ENCODE results near the gene PRR19. TPM values are rescaled to one million over a fixed set of nuclear protein-coding genes. Genes with fewer than 3 reads are reported as not detected.
"Not testable (repeated sequence)": the region's sequence is repeated elsewhere in the genome, so short reads cannot be mapped to it uniquely, and the experiment has no call there.

PRR19 gene
- total and polyA plus RNA-seq, 8 donors: 0.68 to 0.98 TPM; not detected in 6

DNA sequence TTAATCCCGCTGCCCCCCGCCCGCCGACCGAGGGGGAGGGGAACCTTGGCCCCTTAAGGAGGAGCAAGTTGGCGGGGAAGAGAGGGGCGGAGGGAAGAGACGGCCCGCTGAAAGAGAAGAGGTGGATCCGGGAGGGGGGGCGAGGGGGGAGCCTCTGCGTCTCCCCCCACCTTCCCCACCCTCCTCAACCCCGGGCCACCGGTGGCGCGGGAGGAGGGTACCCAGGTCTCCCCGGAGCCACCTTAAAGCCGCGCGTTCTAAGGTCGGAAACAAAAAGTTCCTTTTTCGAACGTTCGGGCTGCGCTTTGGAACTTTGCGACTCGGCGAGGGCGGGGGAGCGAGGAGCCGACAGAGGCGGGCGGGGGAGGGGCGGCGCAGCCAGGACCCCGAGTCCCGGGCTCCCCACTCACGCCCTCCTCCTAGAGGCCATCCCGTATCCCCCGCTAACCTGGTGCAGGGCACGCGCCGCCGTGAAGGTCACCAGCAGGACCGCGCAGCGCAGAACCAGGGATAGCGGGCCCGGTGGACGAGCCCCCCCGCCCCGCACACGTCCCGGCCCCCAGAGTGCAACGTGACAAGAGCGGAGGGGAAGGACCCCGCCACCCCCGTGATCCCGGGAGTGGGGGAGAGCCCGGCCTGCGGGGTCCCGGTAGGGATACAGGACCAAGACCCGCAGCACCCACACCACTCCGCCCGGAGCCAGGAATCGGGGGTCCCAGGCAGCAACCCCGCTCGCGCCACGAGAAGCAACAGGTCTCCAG is 47.7 kb upstream of the PRR19 start:
- Histone ChIP-seq H3K36me3 (peaks cover 7 to 11% (median 10%) of the 10 kb centered on the region in 4 donors), H3K4me3 (peak overlapping the region; percentile 91 to 97 (median 92)), H3K27ac (peak overlapping the region; percentile 99 to 100 (median 99)), H3K27me3 (no peaks in the 10 kb centered on the region), H3K4me1 (peaks cover 34 to 57% (median 53%) of the 10 kb centered on the region in 4 donors), H3K9me3 (no peaks in the 10 kb centered on the region)
- intact Hi-C loops (cut with DNase I; ENCODE audit: low total_unique reads): no loop called here
- DNase-seq: peak; percentile 79 to 94
- TF ChIP-seq POLR2AphosphoS5 (IDR thresholded peaks at IDR 0.05) (peak in 2 of 3 donors; percentile 42 to 47), POLR2A (IDR thresholded peaks at IDR 0.05) (no peak)
- WGBS, 5 donors: 0 to 1% (median 0%) methylated on average over 23 to 70 of the region's 70 CpGs

DNA sequence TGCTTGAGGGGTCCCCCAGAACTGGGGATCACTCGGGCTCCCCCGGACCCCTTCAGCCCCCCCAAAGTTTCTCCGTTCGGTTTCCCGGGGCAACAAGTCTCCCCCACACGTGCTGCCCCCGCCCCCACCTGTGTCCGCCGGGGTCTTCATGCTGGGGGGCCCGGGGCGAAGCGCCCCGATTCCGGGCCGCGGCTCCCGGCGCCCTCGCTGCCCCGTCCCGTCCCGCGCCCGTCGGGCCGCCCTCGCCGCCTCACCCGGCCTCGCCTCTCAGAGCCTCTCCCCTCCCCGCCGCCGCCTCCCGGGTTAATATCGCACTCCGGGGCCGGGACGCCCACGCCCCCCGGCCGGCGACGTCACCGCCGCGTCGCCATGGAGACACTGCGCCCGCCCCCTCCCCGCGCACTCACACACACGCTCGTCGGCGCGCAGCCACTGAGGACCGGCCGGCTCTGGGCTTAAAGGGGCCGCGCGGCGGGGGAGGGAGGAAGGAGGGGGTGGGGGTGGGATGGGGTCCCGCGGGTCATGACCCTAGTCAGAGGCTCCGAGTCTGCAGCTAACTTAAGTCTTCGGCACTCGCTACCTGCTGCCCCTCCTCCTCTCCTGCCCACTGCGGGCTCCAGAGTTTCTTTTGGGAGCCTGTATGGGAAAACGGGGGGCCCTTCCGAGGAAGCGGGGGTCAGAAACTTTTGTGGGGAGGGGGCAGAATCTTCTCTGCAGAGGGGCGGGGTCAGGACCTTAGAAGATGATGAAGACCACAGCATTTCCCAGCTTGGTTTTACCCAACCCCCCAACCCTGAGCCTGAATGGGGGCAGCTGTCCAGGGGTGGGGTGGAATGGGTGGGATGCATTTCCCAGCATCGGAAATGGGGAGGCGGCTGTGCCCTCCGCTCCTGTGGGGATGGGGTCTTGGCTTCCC is 46.8 kb upstream of the PRR19 start, which contains the start of gene ERF:
TSS of gene ERF (minus strand) at position 279 of the 916 bp plus-strand sequence. CDS start at position 150, 129 bp downstream.
- TF ChIP-seq, protein P1, sequence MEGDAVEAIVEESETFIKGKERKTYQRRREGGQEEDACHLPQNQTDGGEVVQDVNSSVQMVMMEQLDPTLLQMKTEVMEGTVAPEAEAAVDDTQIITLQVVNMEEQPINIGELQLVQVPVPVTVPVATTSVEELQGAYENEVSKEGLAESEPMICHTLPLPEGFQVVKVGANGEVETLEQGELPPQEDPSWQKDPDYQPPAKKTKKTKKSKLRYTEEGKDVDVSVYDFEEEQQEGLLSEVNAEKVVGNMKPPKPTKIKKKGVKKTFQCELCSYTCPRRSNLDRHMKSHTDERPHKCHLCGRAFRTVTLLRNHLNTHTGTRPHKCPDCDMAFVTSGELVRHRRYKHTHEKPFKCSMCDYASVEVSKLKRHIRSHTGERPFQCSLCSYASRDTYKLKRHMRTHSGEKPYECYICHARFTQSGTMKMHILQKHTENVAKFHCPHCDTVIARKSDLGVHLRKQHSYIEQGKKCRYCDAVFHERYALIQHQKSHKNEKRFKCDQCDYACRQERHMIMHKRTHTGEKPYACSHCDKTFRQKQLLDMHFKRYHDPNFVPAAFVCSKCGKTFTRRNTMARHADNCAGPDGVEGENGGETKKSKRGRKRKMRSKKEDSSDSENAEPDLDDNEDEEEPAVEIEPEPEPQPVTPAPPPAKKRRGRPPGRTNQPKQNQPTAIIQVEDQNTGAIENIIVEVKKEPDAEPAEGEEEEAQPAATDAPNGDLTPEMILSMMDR (IDR thresholded peaks at IDR 0.05): no peak
- TF ChIP-seq POLR2A (IDR thresholded peaks at IDR 0.05) (peak in 1 of 4 donors; percentile 64), POLR2AphosphoS5 (IDR thresholded peaks at IDR 0.05) (peak; percentile 98 to 99 (median 99)), EP300 (IDR thresholded peaks at IDR 0.05) (no peak)
- peaks cover 0 to 3% (median 2%) of the 10 kb centered on the region in 4 donors for H3K36me3 ChIP-seq
- peak; percentile 96 to 98 for DNase-seq
- H3K9me3 ChIP-seq: no peaks in the 10 kb centered on the region
- WGBS, 5 donors: 0 to 5% (median 1%) methylated on average over 11 to 75 of the region's 75 CpGs
- no peaks in the 10 kb centered on the region for H3K27me3 ChIP-seq
- peak within 1 kb of the TSS; percentile 91 to 97 (median 92) for H3K4me3 ChIP-seq
- intact Hi-C loops (cut with DNase I; ENCODE audit: low total_unique reads): no loop called here
- H3K4me1 ChIP-seq: peaks cover 30 to 55% (median 46%) of the 10 kb centered on the region in 4 donors
- peak within 1 kb of the TSS; percentile 99 to 100 (median 99) for H3K27ac ChIP-seq

DNA sequence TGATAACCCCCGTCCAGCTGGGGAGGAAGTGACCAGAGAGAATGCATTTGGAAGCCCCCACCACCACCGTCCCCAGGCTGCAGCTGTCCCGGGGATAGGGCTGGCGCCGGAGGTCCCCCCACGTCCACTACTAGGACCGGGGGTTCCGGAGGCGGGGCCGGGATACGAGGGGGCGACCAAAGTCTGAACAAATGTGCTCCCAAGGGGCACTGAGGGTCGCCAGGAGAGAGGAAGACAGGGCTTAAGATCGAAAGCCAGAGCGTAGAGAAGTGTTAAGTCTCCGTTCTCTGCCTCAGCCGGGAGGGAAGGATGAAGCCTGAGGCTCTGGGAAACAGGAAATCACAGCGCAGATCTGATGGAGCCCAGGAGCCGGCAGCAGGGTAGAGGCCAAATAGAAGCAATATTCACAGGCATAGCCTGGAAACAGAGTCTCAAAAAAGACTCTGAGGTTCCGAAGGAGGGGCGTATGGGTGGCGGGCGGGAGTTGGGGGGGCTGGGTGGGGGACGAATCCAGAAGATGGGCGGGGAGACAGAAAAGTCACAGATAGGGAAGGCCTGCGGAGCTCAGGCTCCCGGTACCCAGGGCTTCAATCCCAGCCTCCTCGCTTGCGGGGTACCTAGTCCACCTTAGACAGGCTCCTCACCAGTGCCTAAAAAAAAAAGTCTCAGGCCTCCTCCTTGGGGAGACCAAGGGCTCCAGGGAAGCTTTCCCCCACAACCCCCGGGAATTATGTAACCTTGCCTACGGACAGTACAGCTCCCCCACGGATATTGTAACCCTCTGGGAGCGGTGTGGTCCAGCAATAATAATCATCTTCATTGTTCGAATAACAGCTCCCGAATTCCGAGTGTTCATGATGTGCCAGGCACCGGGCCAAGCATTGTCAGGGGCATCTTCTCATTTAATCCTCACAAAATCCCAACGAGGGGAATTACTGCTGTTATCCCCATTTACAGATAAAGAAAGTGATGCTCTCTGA is 45.9 kb upstream of the PRR19 start:
- H3K9me3 ChIP-seq: no peaks in the 10 kb centered on the region
- no peaks in the 10 kb centered on the region for H3K27me3 ChIP-seq
- intact Hi-C loops (cut with DNase I; ENCODE audit: low total_unique reads): no loop called here
- TF ChIP-seq POLR2A (IDR thresholded peaks at IDR 0.05): no peak
- peak in 1 of 3 donors; percentile 15 for TF ChIP-seq POLR2AphosphoS5 (IDR thresholded peaks at IDR 0.05)
- 7 to 11% (median 9%) methylated on average over 36 to 38 of the region's 38 CpGs for WGBS, 5 donors
- peak overlapping the region; percentile 99 to 100 (median 99) for H3K27ac ChIP-seq
- H3K4me1 ChIP-seq: peaks cover 20 to 45% (median 37%) of the 10 kb centered on the region in 4 donors
- no peaks in the 10 kb centered on the region for H3K36me3 ChIP-seq
- peak in 1 of 2 donors; percentile 84 for DNase-seq
- peak overlapping the region; percentile 91 to 97 (median 92) for H3K4me3 ChIP-seq

DNA sequence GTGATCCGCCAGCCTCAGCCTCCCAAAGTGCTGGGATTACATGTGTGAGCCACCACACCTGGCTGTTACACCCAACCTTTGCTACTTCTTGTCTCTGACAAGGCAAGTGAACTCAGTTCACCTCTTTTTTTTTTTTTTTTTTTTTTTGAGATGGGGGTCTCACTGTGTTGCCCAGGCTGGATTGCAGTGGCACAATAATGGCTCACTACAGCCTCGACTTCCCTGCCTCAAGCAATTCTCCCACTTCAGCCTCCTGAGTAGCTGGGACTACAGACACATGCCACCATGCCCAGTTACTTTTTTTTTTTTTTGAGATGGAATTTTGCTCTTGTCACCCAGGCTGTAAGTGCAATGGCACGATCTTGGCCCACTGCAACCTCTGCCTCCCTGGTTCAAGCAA is 44.1 kb upstream of the PRR19 start:
- H3K36me3 ChIP-seq; DNase-seq; H3K4me3 ChIP-seq; H3K27me3 ChIP-seq; intact Hi-C loops (cut with DNase I; ENCODE audit: low total_unique reads); H3K27ac ChIP-seq; H3K9me3 ChIP-seq: not testable (repeated sequence)
- H3K4me1 ChIP-seq: peaks cover 2 to 27% (median 19%) of the 10 kb centered on the region in 4 donors
- WGBS, 5 donors: 73 to 96% (median 82%) methylated on average over 3 of the region's 3 CpGs

DNA sequence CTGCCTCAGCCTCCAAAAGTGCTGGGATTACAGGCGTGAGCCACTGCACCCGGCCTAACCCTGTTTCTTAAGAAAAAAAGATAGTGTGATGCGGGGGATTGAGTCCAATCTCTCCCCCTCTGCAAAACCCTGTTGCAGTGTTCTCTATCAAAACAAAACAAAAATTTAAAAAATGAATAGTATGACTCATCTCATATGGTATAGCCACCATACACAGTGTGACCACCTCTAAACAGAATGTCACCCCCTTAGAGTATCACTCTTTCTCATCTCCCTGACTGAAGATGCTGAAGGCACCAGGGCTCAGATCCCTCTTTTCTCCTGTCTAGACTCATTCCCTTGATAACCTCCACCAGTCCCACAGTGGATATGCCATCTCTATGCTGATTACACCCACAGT is 40.2 kb upstream of the PRR19 start:
- H3K27ac ChIP-seq: no peak overlapping the region
- 83 to 93% (median 90%) methylated on average over 3 of the region's 3 CpGs for WGBS, 5 donors
- H3K4me3 ChIP-seq: no peak overlapping the region
- H3K27me3 ChIP-seq: no peaks in the 10 kb centered on the region
- peaks cover 0 to 5% (median 1%) of the 10 kb centered on the region in 4 donors for H3K4me1 ChIP-seq
- TF ChIP-seq POLR2A (IDR thresholded peaks at IDR 0.05) (no peak), POLR2AphosphoS5 (IDR thresholded peaks at IDR 0.05) (no peak), EP300 (IDR thresholded peaks at IDR 0.05) (no peak)
- TF ChIP-seq, protein P1 (IDR thresholded peaks at IDR 0.05): no peak
- no peak for DNase-seq
- H3K9me3 ChIP-seq: no peaks in the 10 kb centered on the region
- intact Hi-C loops (cut with DNase I; ENCODE audit: low total_unique reads): no loop called here
- H3K36me3 ChIP-seq: no peaks in the 10 kb centered on the region

DNA sequence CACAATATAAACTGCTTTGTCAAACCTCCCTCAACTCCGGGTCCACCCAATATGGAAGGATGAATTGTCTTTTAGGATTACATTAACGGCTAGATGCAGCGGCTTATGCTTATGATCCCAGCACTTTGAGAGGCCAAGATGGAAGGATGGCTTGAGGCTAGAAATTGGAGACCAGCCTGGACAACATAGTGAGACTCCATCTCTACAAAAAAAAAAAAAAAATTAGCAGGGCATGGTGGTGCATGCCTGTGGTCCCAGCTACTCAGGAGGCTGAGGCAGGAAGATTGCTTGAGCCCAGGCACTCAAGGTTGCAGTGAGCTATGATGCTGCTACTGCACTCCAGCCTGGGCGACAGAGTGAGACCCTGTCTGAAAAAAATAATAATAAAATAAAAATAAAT is 35.8 kb upstream of the PRR19 start:
- WGBS, 5 donors: 90 to 93% (median 92%) methylated on average over 4 of the region's 4 CpGs
- H3K27ac ChIP-seq; intact Hi-C loops (cut with DNase I; ENCODE audit: low total_unique reads); H3K27me3 ChIP-seq; H3K9me3 ChIP-seq; H3K36me3 ChIP-seq; H3K4me3 ChIP-seq; DNase-seq: not testable (repeated sequence)
- H3K4me1 ChIP-seq: peaks cover 20 to 28% (median 22%) of the 10 kb centered on the region in 4 donors

DNA sequence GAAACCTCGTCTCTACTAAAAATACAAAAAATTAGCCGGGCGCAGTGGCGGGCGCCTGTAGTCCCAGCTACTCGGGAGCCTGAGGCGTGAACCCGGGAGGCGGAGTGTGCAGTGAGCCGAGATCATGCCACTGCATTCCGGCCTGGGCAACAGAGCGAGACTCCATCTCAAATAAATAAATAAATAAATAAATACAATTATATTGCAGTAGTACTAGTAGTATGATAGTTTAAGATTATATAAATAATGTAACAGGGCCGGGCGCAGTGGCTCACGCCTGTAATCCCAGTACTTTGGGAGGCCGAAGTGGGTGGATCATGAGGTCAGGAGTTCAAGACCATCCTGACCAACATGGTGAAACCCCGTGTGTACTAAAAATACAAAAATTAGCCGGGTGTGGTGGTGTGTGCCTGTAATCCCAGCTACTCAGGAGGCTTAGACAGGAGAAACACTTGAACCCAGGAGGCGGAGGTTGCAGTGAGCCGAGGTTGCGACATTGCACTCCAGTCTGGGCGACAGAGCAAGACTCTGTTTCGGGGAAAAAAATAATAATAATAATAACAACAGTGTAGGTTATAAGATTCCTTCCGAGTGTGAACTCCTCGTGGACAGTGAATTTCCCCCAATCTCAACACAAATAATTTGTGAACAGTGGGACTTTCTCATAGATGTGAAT is 34.9 kb upstream of the PRR19 start:
- intact Hi-C loops (cut with DNase I; ENCODE audit: low total_unique reads); H3K27me3 ChIP-seq; DNase-seq; H3K4me3 ChIP-seq; H3K9me3 ChIP-seq; H3K36me3 ChIP-seq: not testable (repeated sequence)
- peak overlapping the region in 2 of 5 donors; percentile 99 to 100 for H3K27ac ChIP-seq
- WGBS, 5 donors: 91 to 95% (median 93%) methylated on average over 21 to 25 of the region's 25 CpGs
- H3K4me1 ChIP-seq: peaks cover 23 to 38% (median 30%) of the 10 kb centered on the region in 4 donors

All from stomach (tissue), 9 donors.